Measurements from ENCODE around the gene DYNC1H1. TPM values are rescaled to one million over a fixed set of nuclear protein-coding genes. Genes with fewer than 3 reads are reported as not detected.

DYNC1H1 gene
- total RNA-seq, 4 donors from 2014 or later, result 386 to 531 (median 472) TPM

GRCh38 chr14:101947577-101947903 is 16.8 kb upstream of the DYNC1H1 start:
- no peak for TF ChIP-seq POLR2A (IDR thresholded peaks at IDR 0.05)
- no peak for TF ChIP-seq CTCF (IDR thresholded peaks at IDR 0.05)
- H3K4me1 ChIP-seq, result peaks cover 0 to 13% (median 7%) of the 10 kb centered on the region in 4 donors
- H3K9me3 ChIP-seq, result no peaks in the 10 kb centered on the region
- H3K27ac ChIP-seq, result peak overlapping the region; percentile 89 to 98 (median 94)
- H3K27me3 ChIP-seq, result no peaks in the 10 kb centered on the region
- H3K4me3 ChIP-seq, result peak overlapping the region; percentile 56 to 88 (median 76)
- H3K36me3 ChIP-seq, result no peaks in the 10 kb centered on the region
- no peak for DNase-seq

DNA sequence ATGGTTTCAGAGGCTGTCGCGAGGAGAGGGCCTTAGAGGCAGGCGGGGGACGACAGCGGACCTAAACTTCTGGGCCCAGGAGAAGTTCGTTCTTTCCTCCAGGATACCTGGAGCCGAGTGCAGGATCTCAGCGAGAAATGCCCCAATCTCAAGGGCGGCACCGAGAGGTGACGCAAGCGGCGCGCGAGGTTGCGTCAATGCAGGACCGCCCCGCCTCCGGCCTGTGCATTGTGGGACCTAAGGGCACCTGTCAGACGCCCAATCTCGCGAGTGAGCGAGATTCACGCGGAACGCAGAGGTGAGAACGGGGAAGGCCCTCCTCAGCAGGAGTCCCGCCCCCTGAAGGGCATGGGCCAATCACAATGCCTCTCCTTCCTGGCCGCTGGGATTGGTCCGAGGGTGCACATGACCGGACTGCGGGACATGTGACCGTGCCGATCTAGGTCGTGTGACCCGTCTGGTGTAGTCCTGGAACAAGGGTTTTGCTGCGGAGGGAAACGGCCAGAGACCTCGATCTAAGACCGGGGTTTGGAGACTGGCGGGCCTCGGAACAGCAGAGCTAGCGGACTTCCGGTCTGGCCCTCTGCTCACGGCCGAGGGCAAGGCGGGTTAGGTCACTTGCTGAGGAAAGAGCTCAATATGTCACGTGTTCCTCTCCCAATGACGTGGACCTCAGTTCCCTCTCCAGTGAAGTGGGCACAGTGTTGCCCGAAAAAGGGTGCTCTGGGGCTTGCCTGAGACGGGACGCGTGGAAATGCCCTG is 16.3 kb upstream of the DYNC1H1 start:
- H3K4me3 ChIP-seq, result peak overlapping the region; percentile 56 to 88 (median 76)
- H3K27ac ChIP-seq, result peak overlapping the region; percentile 89 to 98 (median 94)
- H3K4me1 ChIP-seq, result peaks cover 0 to 13% (median 7%) of the 10 kb centered on the region in 4 donors
- no peaks in the 10 kb centered on the region for H3K27me3 ChIP-seq
- TF ChIP-seq POLR2A (IDR thresholded peaks at IDR 0.05) (peak; percentile 85 to 94), CTCF (IDR thresholded peaks at IDR 0.05) (peak in 2 of 6 experiments; percentile 1 to 18)
- peak; percentile 100 for DNase-seq
- H3K9me3 ChIP-seq, result no peaks in the 10 kb centered on the region
- H3K36me3 ChIP-seq, result no peaks in the 10 kb centered on the region

GRCh38 chr14:101948666-101949216 is 15.6 kb upstream of the DYNC1H1 start:
- H3K27ac ChIP-seq, result peak overlapping the region; percentile 89 to 98 (median 94)
- TF ChIP-seq POLR2A (IDR thresholded peaks at IDR 0.05) (no peak), CTCF (IDR thresholded peaks at IDR 0.05) (no peak)
- peak in 1 of 3 donors; percentile 58 for DNase-seq

GRCh38 chr14:101950100-101950499 is 14.3 kb upstream of the DYNC1H1 start:
- Histone ChIP-seq H3K27me3 (no peaks in the 10 kb centered on the region), H3K36me3 (no peaks in the 10 kb centered on the region), H3K4me1 (peaks cover 0 to 13% (median 7%) of the 10 kb centered on the region in 4 donors), H3K27ac (no peak overlapping the region), H3K9me3 (no peaks in the 10 kb centered on the region), H3K4me3 (no peak overlapping the region)
- no peak for DNase-seq
- TF ChIP-seq CTCF (IDR thresholded peaks at IDR 0.05) (no peak), POLR2A (IDR thresholded peaks at IDR 0.05) (no peak)

More at GRCh38 chr14:101948666-101949216, 15.6 kb upstream of the DYNC1H1 start:
- Histone ChIP-seq H3K4me3 (peak overlapping the region; percentile 56 to 88 (median 76)), H3K36me3 (no peaks in the 10 kb centered on the region), H3K4me1 (peaks cover 0 to 13% (median 7%) of the 10 kb centered on the region in 4 donors), H3K9me3 (no peaks in the 10 kb centered on the region), H3K27me3 (no peaks in the 10 kb centered on the region)

- TF ChIP-seq POLR2A (IDR thresholded peaks at IDR 0.05) (no peak), CTCF (IDR thresholded peaks at IDR 0.05) (no peak)
- H3K27ac ChIP-seq, result no peak overlapping the region
- peak in 1 of 3 donors; percentile 37 for DNase-seq
- H3K4me3 ChIP-seq, result no peak overlapping the region
- H3K36me3 ChIP-seq, result no peaks in the 10 kb centered on the region
- no peaks in the 10 kb centered on the region for H3K9me3 ChIP-seq
- no peaks in the 10 kb centered on the region for H3K27me3 ChIP-seq
- H3K4me1 ChIP-seq, result peaks cover 0 to 13% (median 7%) of the 10 kb centered on the region in 4 donors
These were observed 13.7 kb upstream of the DYNC1H1 start for GRCh38 chr14:101950516-101951215.
